ENCODE results near the gene TSPAN18.

TSPAN18 gene

GRCh38 chr11:44732564-44732963 lies 5.8 kb downstream of the TSPAN18 start:
- Histone ChIP-seq H3K4me1 (ENCODE audit: control insufficient read depth, insufficient read depth, low read length) (peaks cover 3% of the 10 kb centered on the region; the same call in 1 of the 2 replicates), H3K9me3 (ENCODE audit: control insufficient read depth, insufficient read depth, low read depth, low read length) (no peaks in the 10 kb centered on the region), H3K36me3 (ENCODE audit: control insufficient read depth in 2 of 2, insufficient read depth in 1 of 2, low read length in 2 of 2) (no peaks in the 10 kb centered on the region), H3K27ac (ENCODE audit: extremely low read depth, low read depth, low read length) (no peak overlapping the region), H3K4me3 (ENCODE audit: low read depth, low read length) (no peak overlapping the region)
- ChIA-PET POLR2A (no interaction called here), CTCF (interaction anchor here (1.3 kb wide), 1 partner anchor 111 kb away, joined by 6 read pairs; no protein-coding TSS in a partner anchor)
- TF ChIP-seq SETDB1 (IDR thresholded peaks at IDR 0.05; ENCODE audit: insufficient read length, low read length) (peak; percentile 30), KLF7 (tag by site-specific recombination; IDR thresholded peaks at IDR 0.05; ENCODE audit: borderline replicate concordance) (no peak), SCRT1 (tag by site-specific recombination; IDR thresholded peaks at IDR 0.05; ENCODE audit: borderline replicate concordance) (no peak)

DNA sequence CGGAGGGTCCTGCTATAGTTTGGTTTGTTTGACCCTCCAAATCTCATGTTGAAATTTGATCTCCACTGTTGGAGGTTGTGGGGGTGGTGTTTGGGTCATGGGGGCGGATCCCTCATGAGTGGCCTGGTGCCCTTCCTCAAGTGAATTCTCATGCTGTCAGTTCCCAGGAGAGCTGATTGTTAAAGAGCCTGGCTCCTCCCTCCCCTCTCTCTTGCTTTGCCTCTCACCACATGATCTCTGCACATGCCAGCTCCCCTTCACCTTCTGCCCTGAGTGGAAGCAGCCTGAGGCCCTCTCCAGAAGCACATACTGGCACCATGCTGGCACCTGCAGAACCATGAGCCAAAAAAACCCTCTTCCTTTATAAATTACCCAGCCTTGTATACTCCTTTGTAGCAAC lies 7.1 kb downstream of the TSPAN18 start:
- Histone ChIP-seq H3K36me3 (ENCODE audit: control insufficient read depth in 2 of 2, insufficient read depth in 1 of 2, low read length in 2 of 2) (no peaks in the 10 kb centered on the region), H3K9me3 (ENCODE audit: control insufficient read depth, insufficient read depth, low read depth, low read length) (no peaks in the 10 kb centered on the region), H3K4me3 (ENCODE audit: low read depth, low read length) (no peak overlapping the region), H3K4me1 (ENCODE audit: control insufficient read depth, insufficient read depth, low read length) (peaks cover 3% of the 10 kb centered on the region; the same call in 1 of the 2 replicates), H3K27ac (ENCODE audit: extremely low read depth, low read depth, low read length) (no peak overlapping the region)
- POLR2A ChIA-PET = no interaction called here
- CTCF ChIA-PET = no interaction called here
- no peak for TF ChIP-seq ZNF354C (tag by site-specific recombination; IDR thresholded peaks at IDR 0.05; ENCODE audit: borderline replicate concordance, low read depth)
- TF ChIP-seq HIC1 (tag by site-specific recombination; IDR thresholded peaks at IDR 0.05) = no peak
- TF ChIP-seq ZNF549 (tag by site-specific recombination; IDR thresholded peaks at IDR 0.05) = no peak
- TF ChIP-seq ZNF76 (tag by site-specific recombination; IDR thresholded peaks at IDR 0.05; ENCODE audit: borderline replicate concordance, low read depth) = no peak
- TF ChIP-seq ZFHX2 (tag by site-specific recombination; conservative IDR thresholded peaks at IDR 0.05) = 0 out of 2 replicates have a peak, but pooled peaks have one; percentile 28
- no peak for TF ChIP-seq ZNF341 (tag by site-specific recombination; IDR thresholded peaks at IDR 0.05; ENCODE audit: low read depth)

DNA sequence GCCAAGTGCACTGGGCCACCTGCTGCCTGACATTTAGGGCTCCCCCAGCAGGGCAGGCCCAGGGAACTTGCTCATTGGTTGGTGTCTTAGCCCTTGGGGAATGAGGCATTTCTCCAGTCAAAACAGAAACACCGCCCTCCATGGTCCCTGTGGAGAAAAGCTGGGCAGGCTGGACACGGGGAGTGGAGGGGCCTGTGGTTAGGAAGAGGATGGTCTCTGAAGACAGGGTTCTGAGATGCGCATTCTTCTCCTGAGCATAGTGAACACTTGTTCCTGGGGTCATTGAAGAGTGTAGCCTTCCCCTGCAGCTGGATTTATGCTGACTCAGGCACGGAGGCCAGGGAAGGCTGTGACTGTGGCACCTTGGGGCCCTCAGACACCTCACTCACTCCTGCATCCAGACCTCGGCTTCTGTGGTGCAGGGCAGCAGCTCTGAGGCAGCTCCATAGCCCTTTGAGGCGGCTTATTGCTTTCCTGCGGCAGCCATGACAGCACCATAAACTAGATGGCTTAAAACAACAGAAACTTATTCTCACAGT lies 8.2 kb downstream of the TSPAN18 start:
- TF ChIP-seq ZIC2 (tag by site-specific recombination; IDR thresholded peaks at IDR 0.05) (peak; percentile 32; the same call in 1 of the 2 replicates), ZBTB20 (tag by site-specific recombination; IDR thresholded peaks at IDR 0.05) (no peak)
- no peak overlapping the region for H3K4me3 ChIP-seq (ENCODE audit: low read depth, low read length)
- no peaks in the 10 kb centered on the region for H3K36me3 ChIP-seq (ENCODE audit: control insufficient read depth in 2 of 2, insufficient read depth in 1 of 2, low read length in 2 of 2)
- ChIA-PET POLR2A (no interaction called here), CTCF (interaction anchor here (0.6 kb wide), 1 partner anchor 29 kb away, joined by 3 read pairs; no protein-coding TSS in a partner anchor)
- no peak overlapping the region for H3K27ac ChIP-seq (ENCODE audit: extremely low read depth, low read depth, low read length)
- H3K9me3 ChIP-seq (ENCODE audit: control insufficient read depth, insufficient read depth, low read depth, low read length) = no peaks in the 10 kb centered on the region
- H3K4me1 ChIP-seq (ENCODE audit: control insufficient read depth, insufficient read depth, low read length) = no peaks in the 10 kb centered on the region

DNA sequence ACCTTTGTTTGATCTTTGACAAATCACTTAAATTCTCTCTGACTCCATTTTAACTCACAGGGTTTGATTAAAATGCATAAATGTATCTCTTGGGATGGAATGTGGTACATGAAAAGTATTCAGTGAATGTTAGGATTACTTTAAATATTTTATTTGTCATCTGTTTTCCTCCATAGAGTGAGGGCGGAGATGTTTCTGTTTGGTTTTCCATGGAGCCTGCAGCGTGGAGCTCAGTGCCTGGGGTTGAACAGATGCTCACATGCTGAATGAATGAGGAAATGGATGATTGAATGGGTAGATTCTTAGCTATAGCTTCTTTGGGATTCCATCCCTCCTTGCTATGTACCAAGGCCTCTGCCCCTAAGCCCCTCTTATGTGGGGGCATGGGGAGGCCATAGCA lies 10.0 kb downstream of the TSPAN18 start:
- Histone ChIP-seq H3K9me3 (ENCODE audit: control insufficient read depth, insufficient read depth, low read depth, low read length) (no peaks in the 10 kb centered on the region), H3K36me3 (ENCODE audit: control insufficient read depth in 2 of 2, insufficient read depth in 1 of 2, low read length in 2 of 2) (no peaks in the 10 kb centered on the region), H3K27ac (ENCODE audit: extremely low read depth, low read depth, low read length) (no peak overlapping the region), H3K4me1 (ENCODE audit: control insufficient read depth, insufficient read depth, low read length) (no peaks in the 10 kb centered on the region), H3K4me3 (ENCODE audit: low read depth, low read length) (no peak overlapping the region)
- CTCF ChIA-PET = interaction anchor here (0.6 to 1.9 kb wide), 4 partner anchors 25 to 643 kb away, joined by 4 to 14 read pairs (median 7); no protein-coding TSS in a partner anchor
- POLR2A ChIA-PET = no interaction called here
- TF ChIP-seq KLF9 (tag by site-specific recombination; IDR thresholded peaks at IDR 0.05; ENCODE audit: low read depth) (no peak), ZNF26 (tag by site-specific recombination; IDR thresholded peaks at IDR 0.05) (no peak), ZNF776 (tag by site-specific recombination; IDR thresholded peaks at IDR 0.05; ENCODE audit: borderline replicate concordance) (no peak), SP2 (tag by site-specific recombination; IDR thresholded peaks at IDR 0.05) (no peak), ZNF561 (tag by site-specific recombination; IDR thresholded peaks at IDR 0.05; ENCODE audit: borderline replicate concordance) (no peak), ZBTB6 (tag by site-specific recombination; IDR thresholded peaks at IDR 0.05) (no peak), SETDB1 (IDR thresholded peaks at IDR 0.05; ENCODE audit: insufficient read length, low read length) (no peak), YY1 (tag by site-specific recombination; IDR thresholded peaks at IDR 0.05) (no peak), ZSCAN30 (tag by site-specific recombination; IDR thresholded peaks at IDR 0.05) (no peak), ZNF335 (tag by site-specific recombination; conservative IDR thresholded peaks at IDR 0.05) (no peak), ZNF610 (tag by site-specific recombination; IDR thresholded peaks at IDR 0.05; ENCODE audit: borderline replicate concordance) (no peak), ZNF596 (tag by site-specific recombination; IDR thresholded peaks at IDR 0.05) (no peak), ZNF701 (tag by site-specific recombination; IDR thresholded peaks at IDR 0.05) (no peak), BCL11B (tag by site-specific recombination; IDR thresholded peaks at IDR 0.05; ENCODE audit: low read depth) (no peak)
